ENCODE results near the gene ZDHHC17.

DNA sequence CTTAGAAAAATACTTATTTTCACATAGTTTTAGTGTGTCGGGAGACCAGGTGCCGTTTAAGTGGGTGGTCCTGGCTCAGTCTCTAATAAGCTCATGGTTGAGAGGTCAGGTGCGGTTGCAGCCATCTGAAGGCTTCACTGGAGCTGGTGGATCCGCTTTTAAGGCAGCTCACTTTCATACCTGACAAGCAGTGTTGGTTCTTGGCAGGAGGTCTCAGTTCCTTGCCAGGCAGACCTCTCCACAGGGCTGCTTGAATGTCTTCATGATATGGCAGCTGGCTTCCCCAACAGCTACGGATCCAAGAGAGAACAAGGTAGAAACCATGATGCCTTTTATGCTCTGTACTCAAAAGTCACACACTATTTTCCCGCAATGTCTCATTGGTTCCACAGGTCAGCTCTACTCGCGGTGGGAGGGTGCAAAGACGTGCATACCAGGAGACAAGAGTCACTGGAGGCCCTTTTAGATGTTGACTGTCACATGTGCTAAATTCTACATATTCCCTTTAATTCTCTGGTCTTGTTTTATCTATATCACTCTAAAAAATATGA lies 8.0 kb upstream of the ZDHHC17 start:
- no peak for TF ChIP-seq SIN3A (IDR thresholded peaks at IDR 0.05; ENCODE audit: borderline replicate concordance, insufficient read depth, low read depth, low read length)
- TF ChIP-seq, protein P1, sequence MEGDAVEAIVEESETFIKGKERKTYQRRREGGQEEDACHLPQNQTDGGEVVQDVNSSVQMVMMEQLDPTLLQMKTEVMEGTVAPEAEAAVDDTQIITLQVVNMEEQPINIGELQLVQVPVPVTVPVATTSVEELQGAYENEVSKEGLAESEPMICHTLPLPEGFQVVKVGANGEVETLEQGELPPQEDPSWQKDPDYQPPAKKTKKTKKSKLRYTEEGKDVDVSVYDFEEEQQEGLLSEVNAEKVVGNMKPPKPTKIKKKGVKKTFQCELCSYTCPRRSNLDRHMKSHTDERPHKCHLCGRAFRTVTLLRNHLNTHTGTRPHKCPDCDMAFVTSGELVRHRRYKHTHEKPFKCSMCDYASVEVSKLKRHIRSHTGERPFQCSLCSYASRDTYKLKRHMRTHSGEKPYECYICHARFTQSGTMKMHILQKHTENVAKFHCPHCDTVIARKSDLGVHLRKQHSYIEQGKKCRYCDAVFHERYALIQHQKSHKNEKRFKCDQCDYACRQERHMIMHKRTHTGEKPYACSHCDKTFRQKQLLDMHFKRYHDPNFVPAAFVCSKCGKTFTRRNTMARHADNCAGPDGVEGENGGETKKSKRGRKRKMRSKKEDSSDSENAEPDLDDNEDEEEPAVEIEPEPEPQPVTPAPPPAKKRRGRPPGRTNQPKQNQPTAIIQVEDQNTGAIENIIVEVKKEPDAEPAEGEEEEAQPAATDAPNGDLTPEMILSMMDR (IDR thresholded peaks at IDR 0.05) = no peak
- no peak for TF ChIP-seq TCF7L2 (IDR thresholded peaks at IDR 0.05; ENCODE audit: low read depth, low read length)

All from Panc1 (cell line).